ENCODE measurements around the gene FAM20A.

GRCh38 chr17:68535922-68536321 is 65.2 kb downstream of the FAM20A start:
- no peak for TF ChIP-seq EZH2 (IDR thresholded peaks at IDR 0.05; ENCODE audit: low read length, missing control alignments)
- TF ChIP-seq CTCF (conservative IDR thresholded peaks at IDR 0.05 in 1 of 2, IDR thresholded peaks at IDR 0.05 in 1 of 2; ENCODE audit: low read depth in 1 of 2, low read length in 2 of 2) = no peak

Data from fibroblast of lung (primary cell).